ENCODE data around the gene IRF8.
"Not testable (repeated sequence)": the region's sequence is repeated elsewhere in the genome, so short reads cannot be mapped to it uniquely, and the experiment has no call there.

The IRF8 gene

DNA sequence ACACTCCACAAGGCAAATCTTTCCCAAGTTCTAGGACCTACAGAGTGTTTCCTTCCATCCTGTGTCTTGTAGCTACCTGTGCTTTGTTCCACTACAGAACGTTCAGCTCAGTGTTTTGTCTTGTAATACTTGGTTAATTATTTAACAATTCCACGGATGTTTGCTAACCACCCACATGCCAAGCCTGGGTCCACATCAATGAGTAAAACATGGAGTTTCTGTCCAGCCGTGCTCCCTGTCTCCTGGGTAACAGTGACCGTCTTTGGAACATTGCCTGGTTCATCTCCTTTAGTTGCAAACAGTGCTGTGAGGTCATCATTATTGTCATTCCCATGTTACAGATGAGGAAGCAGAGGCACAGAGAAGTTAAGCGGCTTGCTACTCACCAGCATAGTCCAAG is 41.3 kb downstream of the IRF8 start:
- no peak for DNase-seq

DNA sequence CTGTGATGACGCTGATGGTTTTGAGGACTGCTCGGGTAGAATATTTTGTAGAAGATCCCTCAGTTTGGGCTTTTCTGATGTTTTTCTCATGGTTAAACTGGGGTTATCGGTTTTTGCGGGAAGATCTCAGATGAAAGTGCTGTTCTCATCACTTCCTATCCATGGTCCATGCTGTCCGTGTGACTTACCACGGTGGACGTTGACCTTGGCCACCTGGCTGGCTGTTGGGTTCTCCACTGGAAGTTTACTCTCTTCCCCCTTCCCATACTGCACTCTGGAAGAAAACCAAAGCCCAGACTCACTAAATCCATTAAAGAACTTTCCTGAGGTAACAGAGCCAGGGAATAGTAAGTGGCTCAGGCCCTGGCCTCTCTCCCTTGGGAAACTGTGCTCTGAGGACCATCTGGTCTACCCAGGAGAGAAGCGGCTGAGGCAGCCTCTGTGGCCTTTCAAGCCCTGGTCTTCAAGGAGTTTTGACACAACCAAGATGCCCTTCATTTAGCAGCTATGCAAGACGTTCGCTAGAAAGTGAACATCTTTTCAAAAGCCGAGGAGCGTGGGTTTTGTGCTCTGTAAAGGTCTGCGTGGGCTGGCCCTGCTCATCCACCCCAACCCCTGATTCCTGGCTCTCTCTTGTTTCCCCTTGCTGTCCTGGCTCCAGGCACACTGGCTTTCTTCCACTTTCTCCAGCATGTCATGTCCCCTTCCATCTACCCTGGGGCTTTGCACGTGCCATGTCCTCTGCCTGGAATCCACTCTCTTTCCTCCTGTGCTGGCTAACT is 43.1 kb downstream of the IRF8 start:
- DNase-seq: no peak

GRCh38 chr16:85942659-85943058 is 43.7 kb downstream of the IRF8 start:
- not testable (repeated sequence) for DNase-seq

DNA sequence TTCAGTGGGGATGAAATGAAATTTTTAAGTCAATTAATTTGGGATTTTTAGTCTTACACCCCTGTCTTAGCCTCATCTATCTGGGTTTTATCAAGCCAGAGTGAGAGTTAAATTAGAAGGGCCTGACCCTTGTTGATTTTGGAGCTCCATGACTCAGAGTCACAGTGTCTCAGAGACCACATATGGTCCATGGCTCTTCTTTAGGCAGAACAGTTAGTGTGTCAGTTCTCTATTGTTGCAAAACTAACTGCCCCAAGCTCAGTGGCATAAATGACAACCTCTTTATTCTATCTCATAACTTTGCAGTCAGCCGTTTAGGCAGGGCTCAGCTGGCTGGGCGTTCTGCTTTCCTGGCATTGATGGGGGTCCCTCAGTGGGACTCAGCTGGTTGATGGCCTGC is 44.7 kb downstream of the IRF8 start:
- no peak for DNase-seq

GRCh38 chr16:85944572-85945423 is 45.8 kb downstream of the IRF8 start:
- no peak for DNase-seq

GRCh38 chr16:85945424-85945751 is 46.4 kb downstream of the IRF8 start:
- DNase-seq: no peak

DNA sequence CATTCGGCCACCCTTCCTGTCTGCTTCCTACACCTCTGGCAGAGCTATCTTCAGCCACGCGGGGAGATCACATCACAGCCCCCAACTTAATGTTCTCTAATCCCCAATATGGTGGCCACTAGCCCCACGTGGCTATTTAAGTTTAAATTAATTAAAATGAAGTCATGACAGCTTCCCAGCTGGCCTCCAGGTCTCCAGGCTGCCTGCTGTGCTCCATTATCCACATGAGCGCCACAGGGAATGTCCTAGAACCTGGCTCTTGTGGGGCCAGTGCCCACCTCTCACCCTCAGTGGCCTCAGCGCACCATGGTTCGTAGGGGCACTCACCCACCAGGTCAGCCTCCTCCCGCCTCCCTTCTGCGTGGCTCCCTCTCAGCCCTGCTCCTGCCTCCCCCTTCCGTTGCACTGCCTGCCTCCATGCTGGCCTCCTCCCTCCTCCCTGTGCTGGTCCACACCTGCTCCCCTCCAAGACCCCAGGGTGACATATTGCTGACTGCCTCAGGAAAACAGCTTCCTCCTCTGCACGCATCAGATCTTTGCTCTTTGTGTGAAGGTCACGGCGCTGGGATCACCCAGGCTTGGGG is 47.7 kb downstream of the IRF8 start:
- no peak for DNase-seq

DNA sequence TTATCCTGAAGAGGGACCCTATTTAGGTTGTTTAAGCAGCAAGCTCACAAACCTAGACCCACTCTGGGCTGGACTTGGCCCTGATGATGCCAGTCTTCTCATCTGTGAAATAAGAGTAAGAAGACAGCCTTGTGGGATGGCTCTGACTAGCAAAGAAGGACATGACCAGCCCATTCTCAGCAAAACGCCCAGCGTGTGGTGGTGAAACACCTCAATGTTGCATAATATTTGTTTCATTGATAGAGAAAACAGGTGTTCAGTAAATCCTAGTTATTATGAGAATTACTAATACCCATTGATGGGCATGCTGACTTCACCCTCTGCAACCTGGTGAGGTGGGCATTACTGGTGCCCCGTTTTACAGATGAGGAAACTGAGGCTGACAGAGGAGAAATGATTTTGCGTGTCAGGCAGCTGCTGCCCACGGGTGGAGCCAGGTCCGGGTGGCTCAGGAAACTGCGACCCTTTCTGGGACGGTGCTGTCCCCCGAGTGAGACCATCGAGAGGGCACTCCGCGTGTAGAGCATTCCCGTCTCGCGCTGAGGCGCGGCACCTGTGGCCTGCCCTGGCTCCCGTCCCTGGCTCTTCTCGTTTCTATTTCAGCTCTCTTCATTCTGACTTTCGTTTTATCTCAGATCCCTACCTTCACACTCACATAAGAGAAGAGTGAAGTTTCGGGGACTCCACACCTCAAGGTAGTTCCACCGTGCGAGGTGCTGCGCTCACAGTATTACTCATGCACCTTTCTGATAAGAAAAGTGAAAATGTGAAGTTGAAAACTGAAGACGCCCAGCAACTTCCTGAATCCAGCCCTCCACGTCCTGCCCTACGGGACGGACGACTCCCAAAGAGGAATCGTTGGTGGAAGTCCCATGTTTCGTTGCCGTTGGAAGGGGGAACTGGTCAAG is 48.5 kb downstream of the IRF8 start:
- no peak for DNase-seq

DNA sequence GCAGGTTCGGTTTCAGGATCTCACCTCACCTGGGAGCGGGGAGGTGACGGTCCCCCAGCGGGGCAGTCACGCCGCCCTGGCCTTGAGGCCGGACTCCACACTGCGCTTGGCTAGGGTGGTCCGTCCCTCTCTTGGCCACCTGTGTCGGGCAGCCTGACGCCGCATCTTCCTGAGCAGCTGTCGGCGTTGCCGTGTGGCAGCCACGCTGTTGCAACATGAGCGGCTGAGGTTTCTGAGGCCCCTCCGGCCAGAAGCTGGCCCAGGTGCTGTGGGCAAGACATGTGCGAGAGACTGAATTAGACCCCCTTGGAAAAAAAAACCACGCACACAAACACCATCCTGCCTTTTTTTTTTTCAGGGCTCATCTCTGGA is 49.2 kb downstream of the IRF8 start:
- no peak for DNase-seq

DNA sequence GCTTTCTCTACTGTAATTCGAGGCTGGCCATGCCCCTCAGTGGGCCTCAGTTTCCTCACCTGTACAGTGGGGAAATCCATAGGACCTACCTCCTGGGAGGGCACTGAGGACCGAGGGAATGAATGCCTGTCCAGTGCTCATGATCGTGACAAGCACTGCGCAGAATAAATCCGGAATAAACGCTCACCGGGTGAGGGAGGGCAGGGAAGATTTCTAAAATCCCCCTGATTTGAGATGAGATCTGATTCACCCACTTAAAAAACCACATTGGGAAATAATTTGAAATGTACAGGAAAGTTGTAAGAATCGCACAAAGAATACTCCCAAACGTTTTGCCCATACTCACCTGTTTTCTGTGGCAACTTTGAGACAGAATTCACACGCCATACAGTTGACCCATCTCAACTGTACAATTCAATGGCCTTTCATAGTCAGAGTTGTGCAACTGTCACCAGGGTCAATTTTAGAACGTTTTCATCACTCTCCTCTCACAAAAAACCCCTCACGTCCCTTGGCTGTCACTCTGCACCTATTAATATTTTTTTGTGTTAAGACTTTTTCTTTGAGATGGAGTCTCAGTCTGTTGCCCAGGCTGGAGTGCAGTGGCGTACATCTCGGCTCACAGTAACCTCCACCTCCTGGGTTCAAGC is 49.8 kb downstream of the IRF8 start:
- DNase-seq: no peak

GRCh38 chr16:85950136-85950918 is 51.4 kb downstream of the IRF8 start:
- DNase-seq: no peak

DNA sequence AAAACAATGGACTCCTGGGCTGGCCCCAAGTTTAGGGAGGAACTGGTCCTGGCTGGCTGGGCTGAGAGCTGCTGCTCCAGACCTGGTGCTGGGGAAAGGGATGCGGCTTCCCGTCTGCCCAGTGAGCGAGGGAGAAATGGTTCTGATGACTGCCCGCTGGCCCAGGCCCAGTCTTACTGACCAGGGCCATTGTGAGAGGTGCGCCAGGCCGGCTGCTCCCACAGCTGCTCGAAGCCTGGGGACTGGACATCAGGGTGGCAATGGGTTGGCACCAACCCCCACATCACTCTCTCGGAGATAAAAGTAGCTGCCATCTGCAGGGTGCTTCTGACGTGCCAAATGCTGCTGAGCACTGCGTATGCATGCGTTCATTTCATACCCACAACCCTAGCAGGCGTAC is 53.2 kb downstream of the IRF8 start:
- no peak for DNase-seq

- DNase-seq: no peak
These were observed 53.8 kb downstream of the IRF8 start for GRCh38 chr16:85952811-85953210.

- DNase-seq: no peak
These were observed 56.1 kb downstream of the IRF8 start for GRCh38 chr16:85954927-85955519.

DNA sequence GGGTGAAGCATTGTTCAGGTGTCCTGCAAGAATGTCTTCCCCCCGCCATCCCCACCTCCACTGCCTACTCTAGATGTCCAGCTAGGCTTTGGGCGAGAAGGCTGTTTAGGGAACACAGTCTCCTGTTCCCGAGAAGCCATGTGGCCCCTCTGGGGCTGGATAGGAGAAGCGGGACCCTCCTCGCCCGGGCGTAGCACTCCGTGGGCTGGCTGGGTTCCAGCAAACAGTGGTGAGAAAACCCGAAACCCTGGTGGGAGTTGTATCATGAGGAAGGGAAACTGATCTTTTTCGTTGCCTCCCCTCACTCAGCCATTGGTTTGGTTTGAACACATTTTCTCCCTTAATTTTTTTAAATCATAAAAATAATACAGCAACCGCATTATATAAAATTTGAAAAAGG is 56.6 kb downstream of the IRF8 start:
- no peak for DNase-seq

DNA sequence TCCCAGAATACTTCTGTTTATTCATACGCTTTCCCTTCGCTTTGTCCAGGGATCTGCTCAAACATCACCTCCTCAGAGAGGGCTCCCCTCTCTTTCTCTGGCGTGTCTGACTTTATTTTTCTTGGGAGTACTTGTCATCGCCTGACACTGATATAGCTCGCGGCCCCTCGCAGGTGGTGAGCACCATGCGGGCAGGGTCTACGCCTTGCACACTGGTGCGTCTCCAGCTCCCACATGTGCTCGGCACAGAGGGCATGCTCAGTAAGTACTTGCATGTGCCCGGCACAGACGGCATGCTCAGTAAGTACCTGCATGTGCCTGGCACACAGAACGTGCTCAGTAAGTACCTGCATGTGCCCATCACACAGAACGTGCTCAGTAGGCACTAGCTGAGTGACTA is 57.5 kb downstream of the IRF8 start:
- DNase-seq: no peak

DNA sequence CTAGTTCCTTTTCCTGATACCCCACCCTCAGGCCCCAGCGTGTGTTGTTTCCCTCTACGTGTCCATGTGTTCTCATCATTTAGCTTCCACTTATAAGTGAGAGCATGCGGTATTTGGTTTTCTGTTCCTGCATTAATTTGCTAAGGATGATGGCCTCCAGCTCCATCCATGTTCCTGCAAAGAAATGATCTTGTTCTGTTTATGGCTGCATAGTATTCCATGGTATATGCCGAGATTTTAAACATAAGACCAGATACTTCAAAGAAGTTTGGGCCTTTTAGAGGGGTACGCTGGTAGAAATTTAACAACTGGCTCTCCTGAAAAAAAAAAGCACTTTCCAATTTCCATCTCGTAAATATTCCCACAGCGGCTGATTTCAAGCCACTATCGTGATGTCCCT is 59.8 kb downstream of the IRF8 start:
- DNase-seq: no peak

- DNase-seq: no peak
These were observed 60.7 kb downstream of the IRF8 start for GRCh38 chr16:85959686-85960085.

GRCh38 chr16:85960486-85961046 is 61.6 kb downstream of the IRF8 start:
- DNase-seq: no peak

- no peak for DNase-seq
These were observed 63.3 kb downstream of the IRF8 start for GRCh38 chr16:85961988-85962915.
